B cell (primary cell): ENCODE measurements around the gene TDRKH. TPM values are rescaled to one million over a fixed set of nuclear protein-coding genes. Genes with fewer than 3 reads are reported as not detected.

ENCODE experiments used
- ATAC-seq: fragments of 200-7000 bp; cut with Tn5 transposase; one replicate; pipeline ENCODE4 v1.10.0; 2021; ENCODE audit warnings: low read depth, mild to moderate bottlenecking, moderate number of reproducible peaks, moderate library complexity
- CTCF ChIA-PET: fragments of 350-600 bp; sonication (Branson Sonifier 250); formaldehyde crosslinking; loops from one replicate; lab custom pipeline; 2021; ENCODE audit warnings: antibody characterized with exemption, inconsistent platforms; lab: Charles Lee
- POLR2A ChIA-PET: fragments of 350-600 bp; sonication (Branson Sonifier 250); formaldehyde crosslinking; loops from one replicate; lab custom pipeline; 2021; ENCODE audit warnings: antibody characterized with exemption; lab: Charles Lee
- DNase-seq: peaks from one replicate; pipeline ENCODE4 v3.0.0; 2013
- H2AFZ ChIP-seq: 2 replicates; pipeline ENCODE4 v1.6.1; 2012; ENCODE audit warnings: mild to moderate bottlenecking, low read depth, low read length; ENCODE audit not compliant: insufficient read depth, poor library complexity, severe bottlenecking
- H3K27ac ChIP-seq, 2 donors: 1 replicate in 1 of 2; 2 replicates in 1 of 2; pipeline ENCODE4 v1.5.1; 2012 to 2013; ENCODE audit warnings: low read length in 2 of 2, mild to moderate bottlenecking in 2 of 2, moderate library complexity in 1 of 2
- H3K27me3 ChIP-seq, 4 experiments: fragments of 200-600 bp in 1 of 4; sonication (generic) in 1 of 4; replicated peaks in 1 of 4; 1 replicate in 2 of 4; 2 replicates in 2 of 4; pipeline versions ENCODE4 v1.6.1 to v1.7.0; 2013 to 2016; ENCODE audit warnings: low read length in 3 of 4, mild to moderate bottlenecking in 2 of 4, mixed read lengths in 1 of 4, moderate library complexity in 1 of 4; ENCODE audit not compliant: insufficient read depth in 4 of 4, control insufficient read depth in 3 of 4; ENCODE audit errors: control extremely low read depth in 1 of 4
- H3K36me3 ChIP-seq, 2 experiments: replicated peaks in 1 of 2; 1 replicate in 1 of 2; 2 replicates in 1 of 2; pipeline versions ENCODE4 v1.6.1 to v1.7.1; 2013; ENCODE audit warnings: low read length in 1 of 2; ENCODE audit not compliant: insufficient read depth in 2 of 2, control insufficient read depth in 1 of 2; ENCODE audit errors: control extremely low read depth in 1 of 2, extremely low read depth in 1 of 2
- H3K4me1 ChIP-seq, 2 donors: fragments of 200-600 bp in 1 of 2; sonication (generic) in 1 of 2; 1 replicate in 1 of 2; 2 replicates in 1 of 2; pipeline versions ENCODE4 v1.5.1 to v1.6.1; 2013 to 2017; ENCODE audit warnings: low read length in 2 of 2; ENCODE audit not compliant: control insufficient read depth in 2 of 2, insufficient read depth in 2 of 2
- H3K4me2 ChIP-seq: replicated peaks from 2 replicates; pipeline ENCODE3; 2012; ENCODE audit warnings: mild to moderate bottlenecking, low read depth, low read length; ENCODE audit not compliant: poor library complexity, severe bottlenecking
- H3K4me3 ChIP-seq, 5 experiments: fragments of 200-600 bp in 1 of 5; sonication (generic) in 1 of 5; 1 replicate in 3 of 5; 2 replicates in 2 of 5; pipeline versions ENCODE4 v1.5.1 to v1.7.0; 2011 to 2016; ENCODE audit warnings: low read length in 4 of 5, mild to moderate bottlenecking in 4 of 5, low read depth in 2 of 5, control low read depth in 1 of 5, moderate library complexity in 1 of 5; ENCODE audit not compliant: insufficient read depth in 1 of 5; ENCODE audit errors: control extremely low read depth in 1 of 5, extremely low read depth in 1 of 5
- H3K79me2 ChIP-seq: fragments of 200-600 bp; sonication (generic); one replicate; pipeline ENCODE4 v1.6.0; 2016; ENCODE audit warnings: low read length; ENCODE audit not compliant: control insufficient read depth, insufficient read depth
- H3K9ac ChIP-seq: fragments of 200-600 bp; sonication (generic); 2 replicates; pipeline ENCODE4 v1.6.1; 2017; ENCODE audit warnings: mild to moderate bottlenecking, low read length, moderate library complexity
- H3K9me3 ChIP-seq, 3 donors: one replicate each; pipeline versions ENCODE4 v1.6.1 to v1.7.1; 2013; ENCODE audit warnings: low read length in 2 of 3; ENCODE audit not compliant: control insufficient read depth in 2 of 3, insufficient read depth in 1 of 3; ENCODE audit errors: control extremely low read depth in 1 of 3
- H4K20me1 ChIP-seq: 2 replicates; pipeline ENCODE4 v1.6.0; 2012; ENCODE audit warnings: mild to moderate bottlenecking, low read length; ENCODE audit not compliant: insufficient read depth, control insufficient read depth, poor library complexity, severe bottlenecking
- H3K27ac Mint-ChIP-seq: one replicate; pipeline ENCODE4 v1.8.0; 2021; ENCODE audit warnings: mixed read lengths
- H3K27me3 Mint-ChIP-seq: one replicate; pipeline ENCODE4 v1.8.0; 2021; ENCODE audit warnings: mixed read lengths
- H3K4me1 Mint-ChIP-seq: one replicate; pipeline ENCODE4 v1.8.0; 2021; ENCODE audit warnings: mixed read lengths
- H3K4me3 Mint-ChIP-seq: one replicate; pipeline ENCODE4 v1.8.0; 2021; ENCODE audit warnings: mixed read lengths
- H3K9me3 Mint-ChIP-seq: one replicate; pipeline ENCODE4 v1.8.0; 2022; ENCODE audit warnings: mixed read lengths; ENCODE audit not compliant: insufficient read depth
- EZH2 ChIP-seq: IDR thresholded peaks from 2 replicates; pipeline ENCODE4 v1.6.1; 2012; ENCODE audit warnings: borderline replicate concordance, low read depth, mild to moderate bottlenecking, moderate library complexity, low read length; ENCODE audit not compliant: insufficient read depth, poor library complexity, severe bottlenecking
- WGBS: methylation state at CpG from one replicate; pipeline ENCODE4 v1.1.5; 2013; ENCODE audit warnings: missing lambda C conversion rate; ENCODE audit not compliant: insufficient coverage; 5-methylcytosine and 5-hydroxymethylcytosine counted together
- intact Hi-C: fragments of 100-400 bp; cut with micrococcal nuclease; formaldehyde crosslinking; loops from one replicate; pipeline ENCODE4 v1.10.0; 2022
- polyA plus RNA-seq: library from polyadenylated mRNA; depleted of rRNA; stranded (reverse); fragments of >200 nt; gene quantifications from 2 replicates; pipeline ENCODE4 v1.2.3, GENCODE V29; 2012
- total RNA-seq, 2 donors: library from RNA; stranded (reverse); fragments of 120-200 nt in 1 of 2; gene quantifications; 1 replicate in 1 of 2; 2 replicates in 1 of 2; pipeline versions ENCODE4 v1.2.3 to v1.2.4, GENCODE V29; 2013 to 2022
- TF ChIP-seq, protein P1 (sequence below): fragments of 200-600 bp; IDR thresholded peaks from one replicate; pipeline ENCODE4 v1.8.0; 2022; ENCODE audit warnings: antibody characterized with exemption, mild to moderate bottlenecking

Gene TDRKH
- total and polyA plus RNA-seq, 2 donors (not counting 1 experiment from before 2014, with no cell fraction given) = 2.0 to 13.3 TPM

- H4K20me1 ChIP-seq = no peaks in the 10 kb centered on the region
- 51% methylated on average over 4 of the region's 7 CpGs for WGBS
- no peaks in the 10 kb centered on the region for H3K9me3 Mint-ChIP-seq
- no peak overlapping the region for H3K27ac Mint-ChIP-seq
- H3K4me2 ChIP-seq = no peak overlapping the region
- ATAC-seq (no peak), DNase-seq (no peak)
- peaks cover 0 to 19% (median 0%) of the 10 kb centered on the region in 4 experiments for H3K27me3 ChIP-seq
- H3K27me3 Mint-ChIP-seq = peaks cover 18% of the 10 kb centered on the region
- intact Hi-C loops = no loop called here
- no peaks in the 10 kb centered on the region for H3K79me2 ChIP-seq
- no peak overlapping the region for H2AFZ ChIP-seq
- no peaks in the 10 kb centered on the region for H3K36me3 ChIP-seq
- no peak overlapping the region for H3K27ac ChIP-seq
- H3K4me1 Mint-ChIP-seq = peaks cover 2% of the 10 kb centered on the region
- TF ChIP-seq EZH2 = no peak
- TF ChIP-seq, protein P1, sequence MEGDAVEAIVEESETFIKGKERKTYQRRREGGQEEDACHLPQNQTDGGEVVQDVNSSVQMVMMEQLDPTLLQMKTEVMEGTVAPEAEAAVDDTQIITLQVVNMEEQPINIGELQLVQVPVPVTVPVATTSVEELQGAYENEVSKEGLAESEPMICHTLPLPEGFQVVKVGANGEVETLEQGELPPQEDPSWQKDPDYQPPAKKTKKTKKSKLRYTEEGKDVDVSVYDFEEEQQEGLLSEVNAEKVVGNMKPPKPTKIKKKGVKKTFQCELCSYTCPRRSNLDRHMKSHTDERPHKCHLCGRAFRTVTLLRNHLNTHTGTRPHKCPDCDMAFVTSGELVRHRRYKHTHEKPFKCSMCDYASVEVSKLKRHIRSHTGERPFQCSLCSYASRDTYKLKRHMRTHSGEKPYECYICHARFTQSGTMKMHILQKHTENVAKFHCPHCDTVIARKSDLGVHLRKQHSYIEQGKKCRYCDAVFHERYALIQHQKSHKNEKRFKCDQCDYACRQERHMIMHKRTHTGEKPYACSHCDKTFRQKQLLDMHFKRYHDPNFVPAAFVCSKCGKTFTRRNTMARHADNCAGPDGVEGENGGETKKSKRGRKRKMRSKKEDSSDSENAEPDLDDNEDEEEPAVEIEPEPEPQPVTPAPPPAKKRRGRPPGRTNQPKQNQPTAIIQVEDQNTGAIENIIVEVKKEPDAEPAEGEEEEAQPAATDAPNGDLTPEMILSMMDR = no peak
- ChIA-PET CTCF (no interaction called here), POLR2A (no interaction called here)
- no peak overlapping the region for H3K4me3 Mint-ChIP-seq
- no peaks in the 10 kb centered on the region for H3K9me3 ChIP-seq
- H3K4me3 ChIP-seq = no peak overlapping the region
- peaks cover 0 to 3% of the 10 kb centered on the region in 2 donors for H3K4me1 ChIP-seq
- H3K9ac ChIP-seq = no peak overlapping the region
Measured at GRCh38 chr1:151822404-151822803, 32.1 kb upstream of the TDRKH start.

GRCh38 chr1:151820940-151821339 is 30.6 kb upstream of the TDRKH start:
- no peak for ATAC-seq
- no peaks in the 10 kb centered on the region for H3K9me3 ChIP-seq
- no peak for TF ChIP-seq EZH2
- TF ChIP-seq, protein P1 = no peak
- H3K9ac ChIP-seq = no peak overlapping the region
- H3K36me3 ChIP-seq = no peaks in the 10 kb centered on the region
- no peak overlapping the region for H3K4me3 ChIP-seq
- ChIA-PET CTCF (no interaction called here), POLR2A (no interaction called here)
- Mint-ChIP-seq H3K4me1 (peaks cover 2% of the 10 kb centered on the region), H3K4me3 (no peak overlapping the region), H3K9me3 (no peaks in the 10 kb centered on the region), H3K27me3 (peaks cover 22% of the 10 kb centered on the region), H3K27ac (no peak overlapping the region)
- no peaks in the 10 kb centered on the region for H4K20me1 ChIP-seq
- intact Hi-C loops = no loop called here
- peaks cover 0 to 5% of the 10 kb centered on the region in 2 donors for H3K4me1 ChIP-seq
- no peak overlapping the region for H3K27ac ChIP-seq
- WGBS = no CpG with 5 or more reads among the region's 2 CpGs
- H3K27me3 ChIP-seq = peaks cover 0 to 16% (median 0%) of the 10 kb centered on the region in 4 experiments
- no peak overlapping the region for H3K4me2 ChIP-seq
- no peak for DNase-seq
- no peak overlapping the region for H2AFZ ChIP-seq
- H3K79me2 ChIP-seq = no peaks in the 10 kb centered on the region
